Right lobe of liver (tissue), 6 donors: ENCODE measurements around the gene DLGAP4. TPM values are rescaled to one million over a fixed set of nuclear protein-coding genes. Genes with fewer than 3 reads are reported as not detected.
"Not testable (repeated sequence)": the region's sequence is repeated elsewhere in the genome, so short reads cannot be mapped to it uniquely, and the experiment has no call there.

ENCODE experiments used
- ATAC-seq, 4 donors: fragments of 200-7000 bp; cut with Tn5 transposase; one replicate each; pipeline ENCODE4 v1.9.1; 2020; ENCODE audit warnings: mild to moderate bottlenecking in 4 of 4, moderate library complexity in 4 of 4
- DNase-seq, 3 donors: peaks; one replicate each; pipeline ENCODE4 v3.0.0-alpha.2; 2020
- H3K27ac ChIP-seq, 3 donors: fragments of 200-600 bp; one replicate each; pipeline ENCODE4 v1.8.0; 2022
- H3K27me3 ChIP-seq, 2 donors: fragments of 200-600 bp; one replicate each; pipeline ENCODE4 v1.8.0; 2022
- H3K36me3 ChIP-seq, 4 donors: fragments of 200-600 bp; sonication (generic) in 1 of 4; one replicate each; pipeline versions ENCODE4 v1.5.1 to v1.8.0; 2017 to 2022; ENCODE audit warnings: control low read depth in 1 of 4
- H3K4me1 ChIP-seq, 4 donors: fragments of 200-600 bp; sonication (generic) in 1 of 4; one replicate each; pipeline versions ENCODE4 v1.5.1 to v1.8.0; 2017 to 2022; ENCODE audit warnings: control low read depth in 1 of 4
- H3K4me3 ChIP-seq, 3 donors: fragments of 200-600 bp; one replicate each; pipeline ENCODE4 v1.8.0; 2022
- H3K9me3 ChIP-seq, 4 donors: fragments of 200-600 bp; sonication (generic) in 1 of 4; one replicate each; pipeline versions ENCODE4 v1.5.1 to v1.8.0; 2017 to 2022; ENCODE audit warnings: control low read depth in 1 of 4
- POLR2A ChIP-seq: fragments of 450-650 bp; IDR thresholded peaks from one replicate; pipeline ENCODE4 v1.6.1; 2017; ENCODE audit warnings: antibody characterized with exemption, mild to moderate bottlenecking
- WGBS: methylation state at CpG from one replicate; pipeline ENCODE4 v1.1.6; 2018; ENCODE audit warnings: low coverage, low lambda C conversion rate; ENCODE audit not compliant: insufficient coverage; ENCODE audit errors: missing lambda C conversion rate; 5-methylcytosine and 5-hydroxymethylcytosine counted together
- intact Hi-C, 2 donors: fragments of 100-400 bp; cut with DNase I; formaldehyde crosslinking; loops; one replicate each; pipeline versions ENCODE4 v1.11.2 to v1.14.1; 2022
- total RNA-seq, 6 experiments: library from RNA; depleted of rRNA in 2 of 6; stranded (reverse); fragments of >200 nt in 2 of 6; fragmentation: NEBNext Ultra II Directional in 3 of 6; extraction: Animal tissue kit (Norgen Biotek cat#: 25700) in 3 of 6; gene quantifications; one replicate each; pipeline versions ENCODE4 v1.1.0 to v1.2.4, GENCODE V29; 2016 to 2023
- TF ChIP-seq, protein P1 (sequence below), 4 donors: fragments of 200-600 bp in 3 of 4; fragments of 450-650 bp in 1 of 4; IDR thresholded peaks; one replicate each; pipeline versions ENCODE4 v1.5.1 to v1.8.0; 2016 to 2022; ENCODE audit warnings: antibody characterized with exemption in 4 of 4, mild to moderate bottlenecking in 2 of 4
- donor health status: DM: no; HTN: yes; CAD: no.
- donor health status: DM: no; HTN: no; CAD: no.
- donor health status: DM: no; HTN: no; CAD: no.
- donor health status: DM: no; HTN: yes; CAD: no.
- donor health status: DM: no; HTN: yes; CAD: no.

The DLGAP4 gene
- total RNA-seq, 6 experiments from 2014 or later: 15.5 to 35.1 (median 23.2) TPM

DNA sequence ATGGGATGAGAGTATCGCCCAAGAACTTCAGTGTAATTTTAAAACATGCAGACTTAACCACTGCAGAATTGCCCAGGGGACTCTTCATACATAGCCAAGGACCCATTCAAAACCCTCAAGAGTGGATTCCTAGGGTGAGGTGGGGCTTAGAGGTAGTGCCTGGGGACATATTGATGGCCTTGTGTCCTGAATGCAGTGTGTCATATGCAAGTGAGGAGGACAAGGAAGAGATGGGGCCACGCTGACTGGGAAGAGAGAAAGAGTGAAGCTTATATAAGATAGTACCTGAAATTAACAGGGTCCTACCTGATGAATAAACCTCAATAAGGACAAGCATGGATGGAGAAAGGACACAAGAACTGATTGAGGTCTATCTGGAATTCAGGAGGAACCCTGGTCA is 249.1 kb downstream of the DLGAP4 start:
- Histone ChIP-seq H3K27ac (no peak overlapping the region), H3K36me3 (no peaks in the 10 kb centered on the region), H3K4me1 (no peaks in the 10 kb centered on the region), H3K9me3 (no peaks in the 10 kb centered on the region), H3K4me3 (no peak overlapping the region), H3K27me3 (no peaks in the 10 kb centered on the region)
- DNase-seq (no peak), ATAC-seq (no peak)
- WGBS: 83% methylated on average over 2 of the region's 2 CpGs
- intact Hi-C loops: no loop called here
- TF ChIP-seq POLR2A: no peak
- TF ChIP-seq, protein P1, sequence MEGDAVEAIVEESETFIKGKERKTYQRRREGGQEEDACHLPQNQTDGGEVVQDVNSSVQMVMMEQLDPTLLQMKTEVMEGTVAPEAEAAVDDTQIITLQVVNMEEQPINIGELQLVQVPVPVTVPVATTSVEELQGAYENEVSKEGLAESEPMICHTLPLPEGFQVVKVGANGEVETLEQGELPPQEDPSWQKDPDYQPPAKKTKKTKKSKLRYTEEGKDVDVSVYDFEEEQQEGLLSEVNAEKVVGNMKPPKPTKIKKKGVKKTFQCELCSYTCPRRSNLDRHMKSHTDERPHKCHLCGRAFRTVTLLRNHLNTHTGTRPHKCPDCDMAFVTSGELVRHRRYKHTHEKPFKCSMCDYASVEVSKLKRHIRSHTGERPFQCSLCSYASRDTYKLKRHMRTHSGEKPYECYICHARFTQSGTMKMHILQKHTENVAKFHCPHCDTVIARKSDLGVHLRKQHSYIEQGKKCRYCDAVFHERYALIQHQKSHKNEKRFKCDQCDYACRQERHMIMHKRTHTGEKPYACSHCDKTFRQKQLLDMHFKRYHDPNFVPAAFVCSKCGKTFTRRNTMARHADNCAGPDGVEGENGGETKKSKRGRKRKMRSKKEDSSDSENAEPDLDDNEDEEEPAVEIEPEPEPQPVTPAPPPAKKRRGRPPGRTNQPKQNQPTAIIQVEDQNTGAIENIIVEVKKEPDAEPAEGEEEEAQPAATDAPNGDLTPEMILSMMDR (IDR thresholded peaks at IDR 0.05): no peak

DNA sequence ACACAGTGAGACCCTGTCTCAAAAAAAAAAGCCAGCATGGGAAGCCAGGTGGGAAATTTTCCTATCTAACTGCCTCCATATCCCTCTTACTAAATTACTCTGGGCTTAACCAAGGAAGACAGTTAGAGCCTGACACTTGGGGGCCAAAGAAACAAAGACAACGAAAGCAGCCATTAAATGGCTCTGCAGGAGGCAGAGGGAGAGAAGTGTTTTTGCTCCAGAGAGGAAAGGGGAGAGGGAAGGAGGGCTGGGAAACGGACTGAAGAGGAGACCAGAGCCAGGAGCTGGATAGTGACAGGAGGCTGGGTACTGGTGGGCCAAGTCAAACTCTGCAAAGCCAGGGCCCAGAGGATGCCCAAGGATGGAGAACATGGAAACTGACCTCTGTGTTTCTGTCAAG is 256.6 kb downstream of the DLGAP4 start:
- WGBS: 100% methylated on average over 2 of the region's 2 CpGs
- no peaks in the 10 kb centered on the region for H3K9me3 ChIP-seq
- intact Hi-C loops: no loop called here
- TF ChIP-seq POLR2A: no peak
- TF ChIP-seq, protein P1 (IDR thresholded peaks at IDR 0.05): no peak
- H3K4me1 ChIP-seq: no peaks in the 10 kb centered on the region
- H3K27ac ChIP-seq: no peak overlapping the region
- H3K4me3 ChIP-seq: no peak overlapping the region
- no peaks in the 10 kb centered on the region for H3K36me3 ChIP-seq
- DNase-seq (no peak), ATAC-seq (no peak)
- no peaks in the 10 kb centered on the region for H3K27me3 ChIP-seq

- Histone ChIP-seq H3K36me3 (no peaks in the 10 kb centered on the region), H3K4me1 (no peaks in the 10 kb centered on the region), H3K27me3 (no peaks in the 10 kb centered on the region), H3K27ac (no peak overlapping the region), H3K4me3 (no peak overlapping the region), H3K9me3 (no peaks in the 10 kb centered on the region)
- DNase-seq (no peak), ATAC-seq (no peak)
- no peak for TF ChIP-seq POLR2A
- TF ChIP-seq, protein P1 (IDR thresholded peaks at IDR 0.05): no peak
- 67% methylated on average over 1 of the region's 1 CpG for WGBS
- intact Hi-C loops: no loop called here
Measured at GRCh38 chr20:36563374-36563773, 257.2 kb downstream of the DLGAP4 start.

DNA sequence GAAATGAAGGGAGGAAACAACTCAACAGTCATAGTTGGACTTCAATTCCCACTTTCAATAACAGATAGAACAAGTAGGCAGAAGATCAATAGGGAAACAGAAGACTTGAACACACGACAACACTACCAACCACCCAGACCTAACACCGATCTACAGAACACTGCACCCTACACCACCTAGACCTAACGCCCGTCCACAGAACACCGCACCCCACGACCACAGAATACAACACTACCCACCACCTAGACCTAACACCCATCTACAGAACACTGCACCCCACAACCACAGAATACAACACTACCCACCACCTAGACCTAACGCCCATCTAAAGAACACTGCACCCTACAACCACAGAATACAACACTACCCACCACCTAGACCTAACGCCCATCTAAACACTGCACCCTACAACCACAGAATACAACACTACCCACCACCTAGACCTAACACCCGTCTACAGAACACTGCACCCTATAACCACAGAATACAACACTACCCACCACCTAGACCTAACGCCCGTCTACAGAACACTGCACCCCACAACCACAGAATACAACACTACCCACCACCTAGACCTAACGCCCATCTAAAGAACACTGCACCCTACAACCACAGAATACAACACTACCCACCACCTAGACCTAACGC is 258.1 kb downstream of the DLGAP4 start:
- H3K27me3 ChIP-seq, DNase-seq, H3K27ac ChIP-seq, ATAC-seq, H3K4me3 ChIP-seq, intact Hi-C loops, H3K4me1 ChIP-seq, H3K36me3 ChIP-seq, H3K9me3 ChIP-seq: not testable (repeated sequence)
- 95% methylated on average over 12 of the region's 13 CpGs for WGBS

GRCh38 chr20:36564726-36565121 is 258.6 kb downstream of the DLGAP4 start:
- H3K9me3 ChIP-seq, intact Hi-C loops, H3K27me3 ChIP-seq, H3K4me1 ChIP-seq, ATAC-seq, H3K4me3 ChIP-seq, H3K27ac ChIP-seq, DNase-seq, H3K36me3 ChIP-seq: not testable (repeated sequence)
- WGBS: 71% methylated on average over 6 of the region's 6 CpGs
